HepG2 (cell line): Measurements from ENCODE around the gene SFPQ. TPM values are rescaled to one million over a fixed set of nuclear protein-coding genes. Genes with fewer than 3 reads are reported as not detected.

ENCODE experiments used
- BORCS8-MEF2B ChIP-seq: sonication (generic); formaldehyde crosslinking; IDR thresholded peaks from 2 replicates; pipeline ENCODE4 v1.8.0; 2022; ENCODE audit warnings: mild to moderate bottlenecking, missing genetic modification reagents
- ETV6 ChIP-seq: sonication (generic); formaldehyde crosslinking; conservative IDR thresholded peaks from 2 replicates; pipeline ENCODE4 v1.4.0; 2020; ENCODE audit warnings: missing genetic modification reagents
- FOXK2 ChIP-seq: fragments of 450-650 bp; IDR thresholded peaks from 2 replicates; pipeline ENCODE4 v1.6.1; 2016
- KDM5A ChIP-seq: fragments of 200-600 bp; sonication (generic); IDR thresholded peaks from 2 replicates; pipeline ENCODE4 v1.7.0; 2018; ENCODE audit warnings: antibody characterized with exemption, mild to moderate bottlenecking, low read length, borderline replicate concordance
- KDM5B ChIP-seq: sonication (generic); formaldehyde crosslinking; IDR thresholded peaks from 2 replicates; pipeline ENCODE4 v1.4.0; 2020; ENCODE audit warnings: missing genetic modification reagents, mild to moderate bottlenecking, borderline replicate concordance
- REL ChIP-seq: sonication (generic); formaldehyde crosslinking; conservative IDR thresholded peaks from 2 replicates; pipeline ENCODE4 v1.8.0; 2022; ENCODE audit warnings: mild to moderate bottlenecking, missing genetic modification reagents, moderate library complexity
- ZNF136 ChIP-seq: sonication (generic); formaldehyde crosslinking; IDR thresholded peaks from 2 replicates; pipeline ENCODE4 v1.8.1; 2022; ENCODE audit warnings: low read depth, mild to moderate bottlenecking, moderate library complexity, missing genetic modification reagents
- ZNF383 ChIP-seq: sonication (generic); formaldehyde crosslinking; IDR thresholded peaks from 2 replicates; pipeline ENCODE4 v1.4.0; 2020; ENCODE audit warnings: missing genetic modification reagents, mild to moderate bottlenecking, borderline replicate concordance
- ZNF660 ChIP-seq: sonication (generic); formaldehyde crosslinking; IDR thresholded peaks from 2 replicates; pipeline ENCODE4 v1.5.1; 2020; ENCODE audit warnings: mild to moderate bottlenecking, low read depth, missing genetic modification reagents, borderline replicate concordance
- ZNF782 ChIP-seq: sonication (generic); formaldehyde crosslinking; IDR thresholded peaks from 2 replicates; pipeline ENCODE4 v1.4.0; 2020; ENCODE audit warnings: missing genetic modification reagents, mild to moderate bottlenecking, borderline replicate concordance
- ZNF792 ChIP-seq: IDR thresholded peaks from 2 replicates; pipeline ENCODE4 v1.6.1; 2016
- polyA plus RNA-seq, 8 experiments: library from polyadenylated mRNA; depleted of rRNA in 3 of 8; stranded (reverse) in 7 of 8; unstranded in 1 of 8; fragments of >200 nt; fragmentation: Illumina TruSeq in 4 of 8; extraction: Trizol in 4 of 8; gene quantifications; 2 replicates each; pipeline versions ENCODE4 v1.2.1 to v1.2.3, GENCODE V29; 2011 to 2016; ENCODE audit warnings: low read depth in 4 of 8, missing spikeins in 1 of 8, mixed read lengths in 1 of 8; ENCODE audit not compliant: insufficient read depth in 1 of 8
- total RNA-seq, 5 experiments: library from RNA; depleted of rRNA; stranded (reverse); fragments of >200 nt; fragmentation: Illumina TruSeq; extraction: Trizol; gene quantifications; 2 replicates each; pipeline ENCODE4 v1.2.3, GENCODE V29; 2016; ENCODE audit warnings: low read depth in 1 of 5
- TF ChIP-seq, protein P1 (sequence below): sonication (generic); formaldehyde crosslinking; IDR thresholded peaks from 2 replicates; pipeline ENCODE4 v1.4.0; 2020; ENCODE audit warnings: missing genetic modification reagents, borderline replicate concordance
- TF ChIP-seq, protein P2 (sequence below): sonication (generic); formaldehyde crosslinking; IDR thresholded peaks from 2 replicates; pipeline ENCODE4 v1.8.0; 2022; ENCODE audit warnings: mild to moderate bottlenecking, missing genetic modification reagents, borderline replicate concordance
- TF ChIP-seq, protein P3 (sequence below): sonication (generic); formaldehyde crosslinking; IDR thresholded peaks from 2 replicates; pipeline ENCODE4 v1.5.1; 2020; ENCODE audit warnings: missing genetic modification reagents, mild to moderate bottlenecking, borderline replicate concordance
- TF ChIP-seq, protein P4 (sequence below): sonication (generic); formaldehyde crosslinking; IDR thresholded peaks from 2 replicates; pipeline ENCODE4 v1.4.0; 2020; ENCODE audit warnings: missing genetic modification reagents
- TF ChIP-seq, protein P5 (sequence below): sonication (generic); formaldehyde crosslinking; conservative IDR thresholded peaks from 2 replicates; pipeline ENCODE4 v1.8.0; 2022; ENCODE audit warnings: mild to moderate bottlenecking, moderate library complexity, missing genetic modification reagents
- TF ChIP-seq, protein P6 (sequence below): sonication (generic); formaldehyde crosslinking; IDR thresholded peaks from 2 replicates; pipeline ENCODE4 v1.5.1; 2020; ENCODE audit warnings: mild to moderate bottlenecking, missing genetic modification reagents, borderline replicate concordance

SFPQ gene
- total and polyA plus RNA-seq, 2 of the 13 experiments (the other 11 are each of a cell fraction or from before 2014, with no cell fraction given), result 101 to 292 TPM

DNA sequence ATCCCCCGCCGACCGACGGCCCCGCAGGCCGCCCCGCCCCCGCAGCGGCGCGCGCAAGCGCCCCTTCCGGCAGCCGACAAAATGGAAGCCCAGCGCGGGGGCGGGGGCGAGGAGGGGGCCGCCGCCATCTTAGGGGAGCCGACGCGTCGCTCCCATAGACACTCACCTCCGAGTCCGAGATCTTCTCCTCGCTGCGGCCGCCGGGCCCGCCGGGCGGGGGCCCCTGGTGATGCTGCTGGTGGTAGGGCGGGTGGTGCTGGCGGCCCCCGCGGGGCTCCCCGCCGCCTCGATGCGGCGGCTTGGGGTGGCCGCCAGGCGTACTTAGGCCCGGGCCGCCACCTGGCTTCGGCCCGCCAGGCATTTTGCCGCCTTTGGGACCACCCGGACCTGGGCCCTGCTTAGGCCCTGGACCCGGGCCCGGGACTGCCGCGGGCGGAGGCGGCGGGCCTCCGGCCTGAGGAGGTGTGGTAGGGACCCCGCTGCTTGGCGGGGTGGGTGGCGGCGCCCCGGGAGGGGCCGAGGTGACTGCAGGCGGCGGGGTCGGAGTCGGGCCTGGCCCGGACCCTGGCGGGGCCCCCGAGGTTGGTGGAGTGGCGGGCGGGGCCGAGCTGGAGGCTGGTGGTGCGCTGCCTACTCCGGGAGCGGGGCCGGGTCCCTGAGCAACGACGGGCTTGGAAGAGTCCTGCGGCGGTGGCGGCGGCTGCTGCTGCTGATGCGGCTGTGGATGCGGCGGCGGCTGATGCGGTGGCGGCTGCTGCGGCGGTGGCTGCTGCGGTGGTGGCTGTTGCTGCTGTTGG is 691 bp downstream of the SFPQ start (continued):
- TF ChIP-seq, protein P1, sequence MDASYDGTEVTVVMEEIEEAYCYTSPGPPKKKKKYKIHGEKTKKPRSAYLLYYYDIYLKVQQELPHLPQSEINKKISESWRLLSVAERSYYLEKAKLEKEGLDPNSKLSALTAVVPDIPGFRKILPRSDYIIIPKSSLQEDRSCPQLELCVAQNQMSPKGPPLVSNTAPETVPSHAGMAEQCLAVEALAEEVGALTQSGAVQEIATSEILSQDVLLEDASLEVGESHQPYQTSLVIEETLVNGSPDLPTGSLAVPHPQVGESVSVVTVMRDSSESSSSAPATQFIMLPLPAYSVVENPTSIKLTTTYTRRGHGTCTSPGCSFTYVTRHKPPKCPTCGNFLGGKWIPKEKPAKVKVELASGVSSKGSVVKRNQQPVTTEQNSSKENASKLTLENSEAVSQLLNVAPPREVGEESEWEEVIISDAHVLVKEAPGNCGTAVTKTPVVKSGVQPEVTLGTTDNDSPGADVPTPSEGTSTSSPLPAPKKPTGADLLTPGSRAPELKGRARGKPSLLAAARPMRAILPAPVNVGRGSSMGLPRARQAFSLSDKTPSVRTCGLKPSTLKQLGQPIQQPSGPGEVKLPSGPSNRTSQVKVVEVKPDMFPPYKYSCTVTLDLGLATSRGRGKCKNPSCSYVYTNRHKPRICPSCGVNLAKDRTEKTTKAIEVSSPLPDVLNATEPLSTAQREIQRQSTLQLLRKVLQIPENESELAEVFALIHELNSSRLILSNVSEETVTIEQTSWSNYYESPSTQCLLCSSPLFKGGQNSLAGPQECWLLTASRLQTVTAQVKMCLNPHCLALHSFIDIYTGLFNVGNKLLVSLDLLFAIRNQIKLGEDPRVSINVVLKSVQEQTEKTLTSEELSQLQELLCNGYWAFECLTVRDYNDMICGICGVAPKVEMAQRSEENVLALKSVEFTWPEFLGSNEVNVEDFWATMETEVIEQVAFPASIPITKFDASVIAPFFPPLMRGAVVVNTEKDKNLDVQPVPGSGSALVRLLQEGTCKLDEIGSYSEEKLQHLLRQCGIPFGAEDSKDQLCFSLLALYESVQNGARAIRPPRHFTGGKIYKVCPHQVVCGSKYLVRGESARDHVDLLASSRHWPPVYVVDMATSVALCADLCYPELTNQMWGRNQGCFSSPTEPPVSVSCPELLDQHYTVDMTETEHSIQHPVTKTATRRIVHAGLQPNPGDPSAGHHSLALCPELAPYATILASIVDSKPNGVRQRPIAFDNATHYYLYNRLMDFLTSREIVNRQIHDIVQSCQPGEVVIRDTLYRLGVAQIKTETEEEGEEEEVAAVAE (CRISPR knock-in tag), result no peak
- TF ChIP-seq, protein P2, sequence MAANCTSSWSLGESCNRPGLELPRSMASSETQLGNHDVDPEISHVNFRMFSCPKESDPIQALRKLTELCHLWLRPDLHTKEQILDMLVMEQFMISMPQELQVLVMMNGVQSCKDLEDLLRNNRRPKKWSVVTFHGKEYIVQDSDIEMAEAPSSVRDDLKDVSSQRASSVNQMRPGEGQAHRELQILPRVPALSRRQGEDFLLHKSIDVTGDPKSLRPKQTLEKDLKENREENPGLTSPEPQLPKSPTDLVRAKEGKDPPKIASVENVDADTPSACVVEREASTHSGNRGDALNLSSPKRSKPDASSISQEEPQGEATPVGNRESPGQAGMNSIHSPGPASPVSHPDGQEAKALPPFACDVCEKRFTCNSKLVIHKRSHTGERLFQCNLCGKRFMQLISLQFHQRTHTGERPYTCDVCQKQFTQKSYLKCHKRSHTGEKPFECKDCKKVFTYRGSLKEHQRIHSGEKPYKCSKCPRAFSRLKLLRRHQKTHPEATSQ (CRISPR knock-in tag), result no peak
- TF ChIP-seq REL (no peak), ZNF383 (CRISPR knock-in tag) (no peak), ETV6 (CRISPR knock-in tag) (no peak), ZNF660 (CRISPR knock-in tag) (no peak), BORCS8-MEF2B (peak; percentile 11; the same call in 1 of the 2 replicates), KDM5B (CRISPR knock-in tag) (peak; percentile 26; the same call in 1 of the 2 replicates), KDM5A (no peak; the same call in 1 of the 2 replicates), ZNF792 (CRISPR knock-in tag) (no peak), FOXK2 (no peak), ZNF136 (CRISPR knock-in tag) (no peak), ZNF782 (CRISPR knock-in tag) (no peak)
- TF ChIP-seq, protein P3, sequence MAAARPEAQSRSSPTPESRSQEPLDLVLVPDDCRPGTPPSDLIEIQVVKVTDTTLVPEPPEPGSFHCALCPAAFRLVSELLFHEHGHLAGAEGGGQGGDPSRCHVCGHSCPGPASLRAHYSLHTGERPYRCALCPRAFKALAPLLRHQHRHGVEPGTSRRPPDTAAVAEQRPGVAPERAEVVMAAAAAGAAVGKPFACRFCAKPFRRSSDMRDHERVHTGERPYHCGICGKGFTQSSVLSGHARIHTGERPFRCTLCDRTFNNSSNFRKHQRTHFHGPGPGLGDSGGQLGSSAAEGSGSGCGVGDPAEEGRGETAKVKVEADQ (CRISPR knock-in tag), result no peak
- TF ChIP-seq, protein P4, sequence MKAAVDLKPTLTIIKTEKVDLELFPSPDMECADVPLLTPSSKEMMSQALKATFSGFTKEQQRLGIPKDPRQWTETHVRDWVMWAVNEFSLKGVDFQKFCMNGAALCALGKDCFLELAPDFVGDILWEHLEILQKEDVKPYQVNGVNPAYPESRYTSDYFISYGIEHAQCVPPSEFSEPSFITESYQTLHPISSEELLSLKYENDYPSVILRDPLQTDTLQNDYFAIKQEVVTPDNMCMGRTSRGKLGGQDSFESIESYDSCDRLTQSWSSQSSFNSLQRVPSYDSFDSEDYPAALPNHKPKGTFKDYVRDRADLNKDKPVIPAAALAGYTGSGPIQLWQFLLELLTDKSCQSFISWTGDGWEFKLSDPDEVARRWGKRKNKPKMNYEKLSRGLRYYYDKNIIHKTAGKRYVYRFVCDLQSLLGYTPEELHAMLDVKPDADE (CRISPR knock-in tag), result 0 out of 2 replicates have a peak, but pooled peaks have one; percentile 5
- TF ChIP-seq, protein P5, sequence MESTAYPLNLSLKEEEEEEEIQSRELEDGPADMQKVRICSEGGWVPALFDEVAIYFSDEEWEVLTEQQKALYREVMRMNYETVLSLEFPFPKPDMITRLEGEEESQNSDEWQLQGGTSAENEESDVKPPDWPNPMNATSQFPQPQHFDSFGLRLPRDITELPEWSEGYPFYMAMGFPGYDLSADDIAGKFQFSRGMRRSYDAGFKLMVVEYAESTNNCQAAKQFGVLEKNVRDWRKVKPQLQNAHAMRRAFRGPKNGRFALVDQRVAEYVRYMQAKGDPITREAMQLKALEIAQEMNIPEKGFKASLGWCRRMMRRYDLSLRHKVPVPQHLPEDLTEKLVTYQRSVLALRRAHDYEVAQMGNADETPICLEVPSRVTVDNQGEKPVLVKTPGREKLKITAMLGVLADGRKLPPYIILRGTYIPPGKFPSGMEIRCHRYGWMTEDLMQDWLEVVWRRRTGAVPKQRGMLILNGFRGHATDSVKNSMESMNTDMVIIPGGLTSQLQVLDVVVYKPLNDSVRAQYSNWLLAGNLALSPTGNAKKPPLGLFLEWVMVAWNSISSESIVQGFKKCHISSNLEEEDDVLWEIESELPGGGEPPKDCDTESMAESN (CRISPR knock-in tag), result no peak
- TF ChIP-seq, protein P6, sequence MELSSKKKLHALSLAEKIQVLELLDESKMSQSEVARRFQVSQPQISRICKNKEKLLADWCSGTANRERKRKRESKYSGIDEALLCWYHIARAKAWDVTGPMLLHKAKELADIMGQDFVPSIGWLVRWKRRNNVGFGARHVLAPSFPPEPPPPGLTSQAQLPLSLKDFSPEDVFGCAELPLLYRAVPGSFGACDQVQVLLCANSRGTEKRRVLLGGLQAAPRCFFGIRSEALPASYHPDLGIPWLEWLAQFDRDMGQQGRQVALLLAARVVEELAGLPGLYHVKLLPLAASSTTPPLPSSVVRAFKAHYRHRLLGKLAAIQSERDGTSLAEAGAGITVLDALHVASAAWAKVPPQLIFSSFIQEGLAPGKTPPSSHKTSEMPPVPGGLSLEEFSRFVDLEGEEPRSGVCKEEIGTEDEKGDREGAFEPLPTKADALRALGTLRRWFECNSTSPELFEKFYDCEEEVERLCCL, result no peak
